HepG2 (cell line): ENCODE measurements around the gene RHBG.

Experiments used
- MEIS1 ChIP-seq: sonication (generic); formaldehyde crosslinking; IDR thresholded peaks from 2 replicates; pipeline ENCODE4 v1.9.0; 2021; ENCODE audit warnings: mild to moderate bottlenecking, missing genetic modification reagents, moderate library complexity, borderline replicate concordance
- POLR2A ChIP-seq, 2 experiments: IDR thresholded peaks; 2 replicates each; pipeline ENCODE4 v1.6.1; 2011; ENCODE audit warnings: low read depth in 2 of 2, low read length in 2 of 2, mild to moderate bottlenecking in 1 of 2, moderate library complexity in 1 of 2; ENCODE audit not compliant: insufficient read depth in 1 of 2
- POLR2AphosphoS5 ChIP-seq: IDR thresholded peaks from 2 replicates; pipeline ENCODE4 v1.6.1; 2012; ENCODE audit warnings: low read depth, low read length
- RARG ChIP-seq: sonication (generic); formaldehyde crosslinking; IDR thresholded peaks from 2 replicates; pipeline ENCODE4 v1.4.0; 2020; ENCODE audit warnings: low read depth, mild to moderate bottlenecking, missing genetic modification reagents
- SMC3 ChIP-seq: IDR thresholded peaks from 2 replicates; pipeline ENCODE4 v1.6.1; 2011; ENCODE audit warnings: low read length, improper control_type of control experiment
- SRSF9 ChIP-seq: fragments of 200-400 bp; formaldehyde crosslinking; IDR thresholded peaks from 2 replicates; pipeline ENCODE4 v1.6.1; 2018; ENCODE audit warnings: borderline replicate concordance, mild to moderate bottlenecking, low read depth, low read length; ENCODE audit not compliant: insufficient read depth, poor library complexity, severe bottlenecking
- XRCC5 ChIP-seq: fragments of 200-400 bp; formaldehyde crosslinking; optimal IDR thresholded peaks from 2 replicates; pipeline ENCODE3; 2017; ENCODE audit warnings: mild to moderate bottlenecking, low read length
- ZFY ChIP-seq: sonication (generic); formaldehyde crosslinking; IDR thresholded peaks from 2 replicates; pipeline ENCODE4 v1.4.0; 2020; ENCODE audit warnings: missing genetic modification reagents
- ZNF10 ChIP-seq: sonication (generic); formaldehyde crosslinking; IDR thresholded peaks from 2 replicates; pipeline ENCODE4 v1.4.0; 2020; ENCODE audit warnings: mild to moderate bottlenecking, low read depth, missing genetic modification reagents, borderline replicate concordance
- ZNF572 ChIP-seq: sonication (generic); formaldehyde crosslinking; IDR thresholded peaks from 2 replicates; pipeline ENCODE4 v1.5.1; 2020; ENCODE audit warnings: mild to moderate bottlenecking, missing genetic modification reagents
- TF ChIP-seq, protein P1 (sequence below): IDR thresholded peaks from 2 replicates; pipeline ENCODE4 v1.6.1; 2016; ENCODE audit warnings: low read depth, missing genetic modification reagents, missing compliant biosample characterization
- TF ChIP-seq, protein P2 (sequence below): sonication (generic); formaldehyde crosslinking; IDR thresholded peaks from 2 replicates; pipeline ENCODE4 v1.4.0; 2020; ENCODE audit warnings: mild to moderate bottlenecking, missing genetic modification reagents

DNA sequence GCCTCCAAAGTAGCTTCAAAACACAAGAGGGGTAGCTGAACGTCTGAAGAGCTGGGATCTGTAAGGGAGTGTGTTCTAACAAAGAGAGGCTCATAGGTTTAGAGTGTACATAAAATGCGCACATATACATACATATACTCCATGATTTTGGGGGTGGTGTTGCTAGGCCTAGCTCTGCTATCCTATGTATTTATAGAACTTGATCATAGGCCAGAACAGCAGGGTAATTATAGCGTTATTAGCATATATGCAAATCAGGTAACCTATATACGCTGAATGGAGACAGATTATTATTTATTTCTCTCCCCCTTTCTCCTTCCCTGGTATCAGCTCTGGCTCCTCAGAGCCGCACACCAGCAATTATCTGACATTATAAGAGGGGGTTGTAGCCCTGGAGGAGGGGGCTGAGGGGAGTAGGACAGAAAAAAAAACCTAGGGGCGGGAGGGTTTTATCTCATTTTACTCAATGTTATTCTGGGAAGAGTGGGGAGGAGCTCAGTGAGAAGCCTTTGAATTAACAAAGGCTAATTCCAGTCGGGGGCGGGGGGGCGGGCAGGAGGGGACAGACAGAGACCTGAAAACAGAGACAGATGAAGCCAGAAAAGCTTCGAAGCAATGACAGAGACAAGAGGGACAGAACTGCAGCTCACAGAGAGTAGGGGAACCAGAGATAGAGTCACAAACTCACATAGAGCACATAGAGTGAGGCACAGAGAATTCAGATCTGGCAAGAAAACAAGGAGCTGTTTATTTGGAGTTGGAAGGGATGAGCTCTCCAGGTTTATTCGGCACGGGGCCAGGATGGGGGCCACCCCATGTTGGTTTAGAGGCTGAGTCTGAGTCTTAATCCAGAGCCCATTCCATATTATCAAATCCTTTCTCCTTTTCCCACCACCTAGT, 63.0 kb downstream of the RHBG start:
- TF ChIP-seq MEIS1 (CRISPR knock-in tag): no peak
- TF ChIP-seq, protein P1, sequence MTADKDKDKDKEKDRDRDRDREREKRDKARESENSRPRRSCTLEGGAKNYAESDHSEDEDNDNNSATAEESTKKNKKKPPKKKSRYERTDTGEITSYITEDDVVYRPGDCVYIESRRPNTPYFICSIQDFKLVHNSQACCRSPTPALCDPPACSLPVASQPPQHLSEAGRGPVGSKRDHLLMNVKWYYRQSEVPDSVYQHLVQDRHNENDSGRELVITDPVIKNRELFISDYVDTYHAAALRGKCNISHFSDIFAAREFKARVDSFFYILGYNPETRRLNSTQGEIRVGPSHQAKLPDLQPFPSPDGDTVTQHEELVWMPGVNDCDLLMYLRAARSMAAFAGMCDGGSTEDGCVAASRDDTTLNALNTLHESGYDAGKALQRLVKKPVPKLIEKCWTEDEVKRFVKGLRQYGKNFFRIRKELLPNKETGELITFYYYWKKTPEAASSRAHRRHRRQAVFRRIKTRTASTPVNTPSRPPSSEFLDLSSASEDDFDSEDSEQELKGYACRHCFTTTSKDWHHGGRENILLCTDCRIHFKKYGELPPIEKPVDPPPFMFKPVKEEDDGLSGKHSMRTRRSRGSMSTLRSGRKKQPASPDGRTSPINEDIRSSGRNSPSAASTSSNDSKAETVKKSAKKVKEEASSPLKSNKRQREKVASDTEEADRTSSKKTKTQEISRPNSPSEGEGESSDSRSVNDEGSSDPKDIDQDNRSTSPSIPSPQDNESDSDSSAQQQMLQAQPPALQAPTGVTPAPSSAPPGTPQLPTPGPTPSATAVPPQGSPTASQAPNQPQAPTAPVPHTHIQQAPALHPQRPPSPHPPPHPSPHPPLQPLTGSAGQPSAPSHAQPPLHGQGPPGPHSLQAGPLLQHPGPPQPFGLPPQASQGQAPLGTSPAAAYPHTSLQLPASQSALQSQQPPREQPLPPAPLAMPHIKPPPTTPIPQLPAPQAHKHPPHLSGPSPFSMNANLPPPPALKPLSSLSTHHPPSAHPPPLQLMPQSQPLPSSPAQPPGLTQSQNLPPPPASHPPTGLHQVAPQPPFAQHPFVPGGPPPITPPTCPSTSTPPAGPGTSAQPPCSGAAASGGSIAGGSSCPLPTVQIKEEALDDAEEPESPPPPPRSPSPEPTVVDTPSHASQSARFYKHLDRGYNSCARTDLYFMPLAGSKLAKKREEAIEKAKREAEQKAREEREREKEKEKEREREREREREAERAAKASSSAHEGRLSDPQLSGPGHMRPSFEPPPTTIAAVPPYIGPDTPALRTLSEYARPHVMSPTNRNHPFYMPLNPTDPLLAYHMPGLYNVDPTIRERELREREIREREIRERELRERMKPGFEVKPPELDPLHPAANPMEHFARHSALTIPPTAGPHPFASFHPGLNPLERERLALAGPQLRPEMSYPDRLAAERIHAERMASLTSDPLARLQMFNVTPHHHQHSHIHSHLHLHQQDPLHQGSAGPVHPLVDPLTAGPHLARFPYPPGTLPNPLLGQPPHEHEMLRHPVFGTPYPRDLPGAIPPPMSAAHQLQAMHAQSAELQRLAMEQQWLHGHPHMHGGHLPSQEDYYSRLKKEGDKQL (CRISPR knock-in tag): no peak
- no peak for TF ChIP-seq ZNF572 (CRISPR knock-in tag)
- no peak for TF ChIP-seq POLR2A (IDR thresholded peaks at IDR 0.05; ENCODE audit: insufficient read depth in 1 of 2, low read depth in 2 of 2, low read length in 2 of 2)
- TF ChIP-seq SRSF9: no peak
- TF ChIP-seq, protein P2, sequence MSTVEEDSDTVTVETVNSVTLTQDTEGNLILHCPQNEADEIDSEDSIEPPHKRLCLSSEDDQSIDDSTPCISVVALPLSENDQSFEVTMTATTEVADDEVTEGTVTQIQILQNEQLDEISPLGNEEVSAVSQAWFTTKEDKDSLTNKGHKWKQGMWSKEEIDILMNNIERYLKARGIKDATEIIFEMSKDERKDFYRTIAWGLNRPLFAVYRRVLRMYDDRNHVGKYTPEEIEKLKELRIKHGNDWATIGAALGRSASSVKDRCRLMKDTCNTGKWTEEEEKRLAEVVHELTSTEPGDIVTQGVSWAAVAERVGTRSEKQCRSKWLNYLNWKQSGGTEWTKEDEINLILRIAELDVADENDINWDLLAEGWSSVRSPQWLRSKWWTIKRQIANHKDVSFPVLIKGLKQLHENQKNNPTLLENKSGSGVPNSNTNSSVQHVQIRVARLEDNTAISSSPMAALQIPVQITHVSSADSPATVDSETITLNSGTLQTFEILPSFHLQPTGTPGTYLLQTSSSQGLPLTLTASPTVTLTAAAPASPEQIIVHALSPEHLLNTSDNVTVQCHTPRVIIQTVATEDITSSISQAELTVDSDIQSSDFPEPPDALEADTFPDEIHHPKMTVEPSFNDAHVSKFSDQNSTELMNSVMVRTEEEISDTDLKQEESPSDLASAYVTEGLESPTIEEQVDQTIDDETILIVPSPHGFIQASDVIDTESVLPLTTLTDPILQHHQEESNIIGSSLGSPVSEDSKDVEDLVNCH (CRISPR knock-in tag): no peak
- no peak for TF ChIP-seq POLR2AphosphoS5
- TF ChIP-seq ZFY (CRISPR knock-in tag): no peak
- TF ChIP-seq SMC3: no peak
- TF ChIP-seq ZNF10: no peak
- TF ChIP-seq XRCC5: no peak
- TF ChIP-seq RARG (CRISPR knock-in tag): no peak
